HCEC 1CT (cell line): ENCODE data around the gene CAPZB.
"Not testable (repeated sequence)": the region's sequence is repeated elsewhere in the genome, so short reads cannot be mapped to it uniquely, and the experiment has no call there.

Source experiments
- DNase-seq: peaks from one replicate; pipeline ENCODE4 v3.0.0-alpha.2; 2017

Gene CAPZB

GRCh38 chr1:19305880-19306279 lies 179.5 kb downstream of the CAPZB start:
- DNase-seq: no peak

GRCh38 chr1:19304081-19304480 lies 181.3 kb downstream of the CAPZB start:
- not testable (repeated sequence) for DNase-seq

DNA sequence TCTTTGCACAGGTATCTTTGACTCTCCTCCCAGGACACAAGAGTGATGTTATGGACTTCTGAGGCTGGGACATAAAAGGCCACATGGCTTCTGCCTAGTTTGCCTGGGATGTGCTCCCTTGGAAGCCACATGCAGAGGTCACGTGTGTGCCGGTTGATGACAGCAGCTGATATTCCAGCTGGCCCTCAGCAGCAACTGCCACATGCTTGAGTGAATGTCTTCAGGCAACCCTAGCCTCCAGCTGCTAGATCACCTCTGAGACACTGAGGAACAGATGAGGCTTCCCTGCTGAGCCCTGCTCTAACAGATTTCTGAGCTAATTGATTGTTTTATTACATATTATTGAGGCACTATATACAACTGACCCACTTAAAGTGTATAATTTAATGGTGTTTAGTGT lies 185.1 kb downstream of the CAPZB start:
- DNase-seq: no peak

GRCh38 chr1:19294638-19295037 lies 190.7 kb downstream of the CAPZB start:
- DNase-seq: no peak

GRCh38 chr1:19289244-19289643 lies 196.1 kb downstream of the CAPZB start:
- no peak for DNase-seq
